HepG2 (cell line): ENCODE results near the gene MTF1. TPM values are rescaled to one million over a fixed set of nuclear protein-coding genes. Genes with fewer than 3 reads are reported as not detected.

ENCODE experiments used
- ATAC-seq: fragments of 200-7000 bp; cut with Tn5 transposase; 3 replicates; pipeline ENCODE4 v1.9.1; 2020; ENCODE audit warnings: mild to moderate bottlenecking, moderate library complexity
- BruUV-seq: library from RNA; stranded (reverse); fragments of 400-500 nt; replicated peaks from 2 replicates; lab custom pipeline; 2021; lab: Mats Ljungman, UMichigan
- CTCF ChIA-PET: fragments of 300-600 bp; formaldehyde crosslinking; extraction: SDS; loops from one replicate; lab custom pipeline; 2021; ENCODE audit warnings: low total read pairs, inconsistent platforms, low intra/inter-chr PET ratio; lab: Yijun Ruan, JAX
- POLR2A ChIA-PET: fragments of 350-600 bp; sonication (Branson Sonifier 250); formaldehyde crosslinking; loops from one replicate; lab custom pipeline; 2020; ENCODE audit warnings: antibody characterized with exemption, inconsistent platforms; lab: Yijun Ruan, JAX
- DNase-seq: peaks from one replicate; pipeline ENCODE4 v3.0.0-alpha.2; 2015; ENCODE audit warnings: low spot score
- FAIRE-seq: peaks from 3 replicates; lab custom pipeline; 2011; peaks lifted over from hg19 to GRCh38; lab: Jason Lieb, UNC
- H2AFZ ChIP-seq: one replicate; pipeline ENCODE4 v1.6.1; 2011; ENCODE audit warnings: low read length, inconsistent platforms
- H3K27ac ChIP-seq: fragments of 300-600 bp; 3 replicates; pipeline ENCODE4 v1.8.0; 2011; ENCODE audit warnings: mixed run types, mild to moderate bottlenecking, mixed read lengths, low read length, inconsistent platforms; ENCODE audit not compliant: insufficient read depth; ENCODE audit errors: extremely low read length
- H3K27me3 ChIP-seq, 2 experiments: fragments of 200-600 bp in 1 of 2; 2 replicates in 1 of 2; 3 replicates in 1 of 2; pipeline versions ENCODE4 v1.6.0 to v1.8.0; 2011; ENCODE audit warnings: low read length in 2 of 2, mild to moderate bottlenecking in 2 of 2, moderate library complexity in 2 of 2, inconsistent platforms in 1 of 2; ENCODE audit not compliant: insufficient read depth in 2 of 2, control insufficient read depth in 1 of 2
- H3K36me3 ChIP-seq, 2 experiments: fragments of 200-600 bp in 1 of 2; replicated peaks in 1 of 2; 2 replicates in 1 of 2; 3 replicates in 1 of 2; pipeline versions ENCODE4 v1.5.1 to v1.8.0; 2011; ENCODE audit warnings: low read length in 2 of 2, inconsistent platforms in 1 of 2; ENCODE audit not compliant: insufficient read depth in 2 of 2, control insufficient read depth in 1 of 2
- H3K4me1 ChIP-seq: 2 replicates; pipeline ENCODE4 v1.5.1; 2012; ENCODE audit warnings: low read length, inconsistent platforms; ENCODE audit not compliant: insufficient read depth
- H3K4me2 ChIP-seq: 2 replicates; pipeline ENCODE4 v1.6.0; 2011; ENCODE audit warnings: low read depth, low read length, inconsistent platforms
- H3K4me3 ChIP-seq, 3 experiments: fragments of 200-600 bp in 1 of 3; sonication (generic), shearing (Covaris generic) in 1 of 3; replicated peaks in 1 of 3; 2 replicates each; pipeline ENCODE4 v1.5.1; 2011 to 2016; ENCODE audit warnings: low read length in 3 of 3, inconsistent platforms in 2 of 3, low read depth in 2 of 3, mild to moderate bottlenecking in 2 of 3, control low read depth in 1 of 3, mixed read lengths in 1 of 3; ENCODE audit not compliant: insufficient read depth in 1 of 3
- H3K79me2 ChIP-seq: one replicate; pipeline ENCODE4 v1.6.1; 2011; ENCODE audit warnings: low read length, inconsistent platforms; ENCODE audit not compliant: insufficient read depth
- H3K9ac ChIP-seq: 2 replicates; pipeline ENCODE4 v1.6.0; 2011; ENCODE audit warnings: mild to moderate bottlenecking, low read depth, low read length, inconsistent platforms; ENCODE audit not compliant: insufficient read depth
- H3K9me3 ChIP-seq: 2 replicates; pipeline ENCODE4 v1.5.1; 2012; ENCODE audit warnings: mild to moderate bottlenecking, low read length
- H4K20me1 ChIP-seq: 2 replicates; pipeline ENCODE4 v1.6.0; 2011; ENCODE audit warnings: inconsistent platforms, mild to moderate bottlenecking, low read length, moderate library complexity; ENCODE audit not compliant: insufficient read depth
- ATAD3A ChIP-seq: sonication (generic); formaldehyde crosslinking; IDR thresholded peaks from 2 replicates; pipeline ENCODE4 v1.4.0; 2020; ENCODE audit warnings: missing genetic modification reagents
- BRCA1 ChIP-seq: sonication (generic); formaldehyde crosslinking; IDR thresholded peaks from 2 replicates; pipeline ENCODE4 v1.4.0; 2020; ENCODE audit warnings: missing genetic modification reagents
- EEA1 ChIP-seq: sonication (generic); formaldehyde crosslinking; IDR thresholded peaks from 2 replicates; pipeline ENCODE4 v1.5.1; 2020; ENCODE audit warnings: mild to moderate bottlenecking, missing genetic modification reagents, borderline replicate concordance
- ETV5 ChIP-seq: IDR thresholded peaks from 2 replicates; pipeline ENCODE4 v1.6.1; 2018; ENCODE audit warnings: missing biosample characterization, missing genetic modification reagents, inconsistent platforms, borderline replicate concordance
- FOXK2 ChIP-seq: fragments of 450-650 bp; IDR thresholded peaks from 2 replicates; pipeline ENCODE4 v1.6.1; 2016
- NFE2 ChIP-seq: sonication (generic); formaldehyde crosslinking; IDR thresholded peaks from 2 replicates; pipeline ENCODE4 v1.4.0; 2020; ENCODE audit warnings: missing genetic modification reagents
- NR2C2 ChIP-seq: sonication (generic); formaldehyde crosslinking; IDR thresholded peaks from 2 replicates; pipeline ENCODE4 v1.4.0; 2020; ENCODE audit warnings: missing genetic modification reagents, mild to moderate bottlenecking, moderate library complexity, borderline replicate concordance
- RBAK ChIP-seq: sonication (generic); formaldehyde crosslinking; IDR thresholded peaks from 2 replicates; pipeline ENCODE4 v1.5.1; 2020; ENCODE audit warnings: mild to moderate bottlenecking, missing genetic modification reagents
- SMAD1 ChIP-seq: sonication (generic); formaldehyde crosslinking; IDR thresholded peaks from 2 replicates; pipeline ENCODE4 v1.4.0; 2020; ENCODE audit warnings: missing genetic modification reagents, low read depth, mild to moderate bottlenecking, borderline replicate concordance
- SMC3 ChIP-seq: IDR thresholded peaks from 2 replicates; pipeline ENCODE4 v1.6.1; 2011; ENCODE audit warnings: low read length, improper control_type of control experiment
- THAP9 ChIP-seq: sonication (generic); formaldehyde crosslinking; IDR thresholded peaks from 2 replicates; pipeline ENCODE4; 2020; ENCODE audit warnings: missing genetic modification reagents, mild to moderate bottlenecking, borderline replicate concordance
- ZFP82 ChIP-seq: sonication (generic); formaldehyde crosslinking; IDR thresholded peaks from 2 replicates; pipeline ENCODE4 v1.5.1; 2020; ENCODE audit warnings: mild to moderate bottlenecking, missing genetic modification reagents, borderline replicate concordance
- ZNF570 ChIP-seq: sonication (generic); formaldehyde crosslinking; IDR thresholded peaks from 2 replicates; pipeline ENCODE4 v1.4.0; 2020; ENCODE audit warnings: mild to moderate bottlenecking, missing genetic modification reagents, borderline replicate concordance
- in situ Hi-C: cut with HindIII; loops from 2 replicates; pipeline ENCODE4 v1.10.0; 2017; ENCODE audit warnings: low pct_unique_long_range_greater_than_20kb; ENCODE audit not compliant: extremely low pct_ligation_motif_present
- intact Hi-C: fragments of 100-400 bp; cut with micrococcal nuclease; formaldehyde crosslinking; loops from one replicate; pipeline ENCODE4 v1.10.0; 2022; ENCODE audit not compliant: unreplicated experiment
- polyA plus RNA-seq, 8 experiments: library from polyadenylated mRNA; depleted of rRNA in 3 of 8; stranded (reverse) in 7 of 8; unstranded in 1 of 8; fragments of >200 nt; fragmentation: Illumina TruSeq in 4 of 8; extraction: Trizol in 4 of 8; gene quantifications; 2 replicates each; pipeline versions ENCODE4 v1.2.1 to v1.2.3, GENCODE V29; 2011 to 2016; ENCODE audit warnings: low read depth in 4 of 8, missing spikeins in 1 of 8, mixed read lengths in 1 of 8; ENCODE audit not compliant: insufficient read depth in 1 of 8
- total RNA-seq, 5 experiments: library from RNA; depleted of rRNA; stranded (reverse); fragments of >200 nt; fragmentation: Illumina TruSeq; extraction: Trizol; gene quantifications; 2 replicates each; pipeline ENCODE4 v1.2.3, GENCODE V29; 2016; ENCODE audit warnings: low read depth in 1 of 5
- TF ChIP-seq, protein P1 (sequence below): sonication (generic); formaldehyde crosslinking; IDR thresholded peaks from 2 replicates; pipeline ENCODE4 v1.5.0; 2020; ENCODE audit warnings: missing genetic modification reagents

The MTF1 gene
- total and polyA plus RNA-seq, 2 of the 13 experiments (the other 11 are each of a cell fraction or from before 2014, with no cell fraction given) = 2.4 to 3.3 TPM

- in situ Hi-C loops = no loop called here
Observed at GRCh38 chr1:37853157-37853556, 6.2 kb downstream of the MTF1 start.

More at GRCh38 chr1:37853157-37853556, 6.2 kb downstream of the MTF1 start:
- H4K20me1 ChIP-seq = no peaks in the 10 kb centered on the region
- FAIRE-seq = no peak
- ATAC-seq = no peak
- ChIA-PET POLR2A (no interaction called here), CTCF (no interaction called here)
- no TSS peak for BruUV-seq
- intact Hi-C loops = no loop called here
- DNase-seq = no peak
- no peak overlapping the region for H3K4me2 ChIP-seq
- H3K36me3 ChIP-seq = peaks cover 5 to 23% of the 10 kb centered on the region in 2 experiments; a peak in 4 of 5 replicates
- TF ChIP-seq FOXK2 = no peak
- no peak for TF ChIP-seq ZNF570 (CRISPR knock-in tag)
- TF ChIP-seq SMC3 = no peak
- TF ChIP-seq BRCA1 (CRISPR knock-in tag) = no peak
- no peak for TF ChIP-seq ETV5 (CRISPR knock-in tag)
- TF ChIP-seq NFE2 (CRISPR knock-in tag) = no peak
- TF ChIP-seq SMAD1 (CRISPR knock-in tag) = no peak
- TF ChIP-seq THAP9 (CRISPR knock-in tag) = no peak
- no peak for TF ChIP-seq NR2C2
- no peak for TF ChIP-seq ATAD3A
- TF ChIP-seq RBAK = no peak
- no peak for TF ChIP-seq ZFP82 (CRISPR knock-in tag)
- TF ChIP-seq EEA1 (CRISPR knock-in tag) = no peak
- TF ChIP-seq, protein P1, sequence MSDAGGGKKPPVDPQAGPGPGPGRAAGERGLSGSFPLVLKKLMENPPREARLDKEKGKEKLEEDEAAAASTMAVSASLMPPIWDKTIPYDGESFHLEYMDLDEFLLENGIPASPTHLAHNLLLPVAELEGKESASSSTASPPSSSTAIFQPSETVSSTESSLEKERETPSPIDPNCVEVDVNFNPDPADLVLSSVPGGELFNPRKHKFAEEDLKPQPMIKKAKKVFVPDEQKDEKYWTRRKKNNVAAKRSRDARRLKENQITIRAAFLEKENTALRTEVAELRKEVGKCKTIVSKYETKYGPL (CRISPR knock-in tag) = no peak
- no peak overlapping the region for H3K9ac ChIP-seq
- H3K9me3 ChIP-seq = no peaks in the 10 kb centered on the region
- H3K27ac ChIP-seq = no peak overlapping the region
- H3K4me3 ChIP-seq = no peak overlapping the region
- H3K27me3 ChIP-seq = no peaks in the 10 kb centered on the region; a peak in 1 of 5 replicates
- H2AFZ ChIP-seq = no peak overlapping the region
- peaks cover 21% of the 10 kb centered on the region for H3K79me2 ChIP-seq
- H3K4me1 ChIP-seq = peaks cover 3% of the 10 kb centered on the region
